AG04449 (cell line): ENCODE measurements around the gene MAPK11.

ENCODE experiments used
- CTCF ChIA-PET: fragments of 350-600 bp; formaldehyde crosslinking; extraction: SDS; loops from one replicate; lab custom pipeline; 2021; ENCODE audit warnings: antibody characterized with exemption; lab: Yijun Ruan, JAX
- POLR2A ChIA-PET: fragments of 400-600, 350-600 bp; formaldehyde crosslinking; extraction: SDS; loops from one replicate; lab custom pipeline; 2020; ENCODE audit warnings: antibody characterized with exemption, inconsistent platforms; lab: Yijun Ruan, JAX
- DNase-seq: peaks from one replicate; pipeline ENCODE4 v3.0.0-alpha.2; 2010; ENCODE audit warnings: low read depth, low spot score
- H3K4me3 ChIP-seq: 2 replicates; pipeline ENCODE4 v1.5.1; 2011; ENCODE audit warnings: low read depth, mild to moderate bottlenecking, control low read depth, low read length
- TF ChIP-seq, protein P1 (sequence below): IDR thresholded peaks from one replicate; pipeline ENCODE4 v1.5.1; 2011; ENCODE audit warnings: mild to moderate bottlenecking, moderate library complexity, low read length, control low read depth, inconsistent platforms; ENCODE audit not compliant: insufficient read depth; ENCODE audit errors: missing control alignments

The MAPK11 gene

DNA sequence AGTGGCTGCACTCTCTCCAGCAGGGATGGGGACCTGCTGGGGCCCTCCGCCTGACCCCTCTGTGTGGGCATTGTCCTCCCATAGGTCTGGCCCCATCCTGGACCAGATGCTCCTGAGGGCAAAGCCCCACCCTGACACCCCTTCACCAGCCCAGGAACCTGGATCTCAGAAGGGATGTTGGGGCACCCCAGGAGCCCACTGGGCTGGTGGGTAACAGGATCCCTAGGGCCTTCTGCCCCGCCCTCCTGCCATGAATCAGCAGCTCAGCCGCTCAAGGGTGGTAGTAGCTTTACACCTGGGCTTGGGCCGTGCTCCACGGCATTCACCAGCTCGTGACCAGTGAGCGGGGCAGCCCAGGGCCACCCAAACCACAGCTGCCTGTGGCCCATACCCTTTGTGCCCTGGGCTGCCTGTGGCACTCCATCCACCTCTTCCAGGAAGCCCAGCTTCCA lies 7.7 kb downstream of the MAPK11 start:
- no peak overlapping the region; the same call in 1 of the 2 replicates for H3K4me3 ChIP-seq
- ChIA-PET POLR2A (interaction anchor here (2.6 to 2.8 kb wide), 2 partner anchors 11 to 44 kb away, joined by 11 to 16 read pairs; partner anchors contain the start of gene HDAC10), CTCF (interaction anchor here (0.8 to 2.5 kb wide), 8 partner anchors 12 to 79 kb away, joined by 3 to 18 read pairs (median 4); partner anchors contain the start of genes DENND6B and HDAC10)
- no peak for DNase-seq
- TF ChIP-seq, protein P1, sequence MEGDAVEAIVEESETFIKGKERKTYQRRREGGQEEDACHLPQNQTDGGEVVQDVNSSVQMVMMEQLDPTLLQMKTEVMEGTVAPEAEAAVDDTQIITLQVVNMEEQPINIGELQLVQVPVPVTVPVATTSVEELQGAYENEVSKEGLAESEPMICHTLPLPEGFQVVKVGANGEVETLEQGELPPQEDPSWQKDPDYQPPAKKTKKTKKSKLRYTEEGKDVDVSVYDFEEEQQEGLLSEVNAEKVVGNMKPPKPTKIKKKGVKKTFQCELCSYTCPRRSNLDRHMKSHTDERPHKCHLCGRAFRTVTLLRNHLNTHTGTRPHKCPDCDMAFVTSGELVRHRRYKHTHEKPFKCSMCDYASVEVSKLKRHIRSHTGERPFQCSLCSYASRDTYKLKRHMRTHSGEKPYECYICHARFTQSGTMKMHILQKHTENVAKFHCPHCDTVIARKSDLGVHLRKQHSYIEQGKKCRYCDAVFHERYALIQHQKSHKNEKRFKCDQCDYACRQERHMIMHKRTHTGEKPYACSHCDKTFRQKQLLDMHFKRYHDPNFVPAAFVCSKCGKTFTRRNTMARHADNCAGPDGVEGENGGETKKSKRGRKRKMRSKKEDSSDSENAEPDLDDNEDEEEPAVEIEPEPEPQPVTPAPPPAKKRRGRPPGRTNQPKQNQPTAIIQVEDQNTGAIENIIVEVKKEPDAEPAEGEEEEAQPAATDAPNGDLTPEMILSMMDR, result no peak

DNA sequence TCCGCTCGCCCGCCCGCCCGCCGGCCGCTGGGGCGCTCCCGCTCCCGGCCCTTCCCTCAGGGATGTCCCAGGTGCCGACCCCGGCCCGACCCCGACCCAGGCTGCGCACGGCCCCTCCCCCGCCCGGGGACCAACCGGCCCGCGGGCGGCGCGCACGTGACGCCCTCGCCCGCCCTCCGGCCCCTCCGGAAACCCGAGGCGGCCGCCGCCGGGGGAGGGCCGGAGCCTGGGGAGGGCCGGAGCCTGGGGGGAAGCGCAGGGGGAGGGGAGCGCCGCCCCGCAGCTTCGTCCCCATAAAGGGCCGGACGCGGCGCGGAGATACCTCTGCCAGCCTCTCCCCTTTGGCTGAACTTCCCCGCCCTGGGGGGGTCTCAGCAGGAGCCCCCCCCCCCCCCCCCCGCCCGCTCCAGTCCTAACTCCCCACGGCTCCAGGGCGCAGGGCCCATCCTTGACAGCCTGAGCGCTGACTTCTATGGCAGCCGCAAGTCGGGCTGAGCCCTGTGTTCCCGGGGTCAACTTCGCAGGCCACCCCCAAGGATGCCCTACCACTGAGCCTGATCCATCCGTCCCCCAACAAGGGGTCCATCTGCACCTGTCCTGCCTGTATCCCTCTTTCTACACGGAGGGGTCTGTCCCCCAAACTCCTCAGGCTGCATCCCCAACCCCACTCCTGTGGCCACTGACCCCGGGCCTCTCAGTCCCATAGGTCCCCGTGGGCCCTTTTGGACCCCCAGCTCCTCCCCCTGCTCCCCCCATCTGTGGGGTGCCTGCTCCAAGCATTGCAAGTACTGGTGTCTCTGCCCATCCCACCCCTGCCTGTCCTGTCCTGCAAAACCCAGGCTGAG lies 8.3 kb downstream of the MAPK11 start, which contains the start of gene MAPK12:
Gene MAPK12, minus strand, starts transcription at position 69 of the 845 bp plus-strand sequence. CDS start 174 bp downstream, outside the sequence.
- CTCF ChIA-PET, result interaction anchor here (0.8 to 3.8 kb wide), 9 partner anchors 9 to 80 kb away, joined by 3 to 22 read pairs (median 5); partner anchors contain the start of genes DENND6B and HDAC10
- DNase-seq, result no peak

DNA sequence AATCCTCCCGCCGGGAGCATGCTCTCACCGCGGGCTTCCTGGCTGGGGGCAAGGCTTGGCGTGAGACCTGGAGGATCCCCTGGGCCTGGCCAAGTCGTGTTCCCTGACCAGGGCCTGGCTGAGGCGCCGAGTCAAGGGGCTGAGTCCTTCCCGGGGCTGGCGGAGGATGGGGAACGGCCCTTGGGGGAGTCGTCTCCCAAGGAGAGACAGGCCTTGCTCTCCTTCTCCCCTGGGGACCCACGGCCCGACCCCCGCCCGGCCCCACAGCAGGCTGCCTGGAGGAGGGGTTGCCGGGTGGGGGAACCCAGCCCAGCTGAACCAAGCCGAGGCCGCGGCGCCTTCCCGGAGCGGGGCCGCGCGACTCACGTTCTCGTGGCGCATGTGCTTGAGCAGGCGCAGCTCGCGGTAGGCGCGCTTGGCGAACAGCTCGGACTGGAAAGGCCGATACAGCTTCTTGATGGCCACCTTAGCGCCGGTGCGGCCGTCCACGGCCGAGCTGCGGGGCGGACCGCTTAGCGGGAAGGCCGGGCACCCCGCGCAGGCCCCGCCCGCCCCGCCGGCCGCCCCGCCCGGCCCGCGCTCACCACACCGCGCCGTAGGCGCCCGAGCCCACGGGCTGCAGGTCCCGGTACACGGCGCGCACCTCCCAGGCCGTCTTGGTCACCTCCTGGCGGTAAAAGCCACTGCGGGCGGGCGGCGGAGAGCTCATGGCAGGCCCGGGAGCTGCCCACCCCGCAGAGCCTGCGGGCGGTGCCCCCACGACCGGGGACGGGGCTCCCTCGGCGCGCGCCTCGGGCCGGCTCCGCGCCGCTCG lies 9.2 kb downstream of the MAPK11 start:
- TF ChIP-seq, protein P1, result no peak
- ChIA-PET CTCF (interaction anchor here (0.7 to 3.8 kb wide), 7 partner anchors 8 to 80 kb away, joined by 3 to 22 read pairs (median 5); partner anchors contain the start of genes DENND6B and HDAC10), POLR2A (interaction anchor here (1.0 to 2.8 kb wide), 5 partner anchors 8 to 81 kb away, joined by 4 to 16 read pairs (median 7); partner anchors contain the start of gene HDAC10)
- H3K4me3 ChIP-seq, result peak overlapping the region; percentile 70
- DNase-seq, result no peak

More for the DNA sequence above, 8.3 kb downstream of the MAPK11 start, which contains the start of gene MAPK12:
- TF ChIP-seq, protein P1, result no peak
- H3K4me3 ChIP-seq, result peak within 1 kb of the TSS; percentile 70
- POLR2A ChIA-PET, result interaction anchor here (1.0 to 2.8 kb wide), 3 partner anchors 9 to 44 kb away, joined by 4 to 16 read pairs (median 11); partner anchors contain the start of gene HDAC10

DNA sequence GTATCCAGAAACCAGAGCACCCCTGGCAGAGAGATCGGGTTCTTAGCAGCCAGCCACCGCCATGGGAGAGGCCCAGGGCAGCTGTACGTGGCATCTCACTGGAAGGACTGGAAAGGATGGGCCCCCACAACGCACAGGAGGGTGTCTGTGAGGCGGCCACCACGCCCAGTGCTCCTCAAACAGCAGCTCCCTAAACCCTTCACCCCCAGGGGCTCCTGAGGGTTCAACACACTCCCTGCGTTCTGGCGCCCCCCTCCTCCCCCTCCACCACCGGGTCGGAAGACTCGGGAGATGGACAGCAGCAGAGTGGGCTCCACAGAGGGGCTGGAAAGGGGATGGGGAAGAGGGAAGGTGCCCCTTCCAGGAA lies 9.8 kb downstream of the MAPK11 start:
- DNase-seq, result no peak
- POLR2A ChIA-PET, result interaction anchor here (1.0 to 2.8 kb wide), 5 partner anchors 8 to 82 kb away, joined by 4 to 16 read pairs (median 7); partner anchors contain the start of gene HDAC10
- TF ChIP-seq, protein P1, result no peak
- CTCF ChIA-PET, result interaction anchor here (0.7 to 3.8 kb wide), 7 partner anchors 8 to 81 kb away, joined by 3 to 22 read pairs (median 3); partner anchors contain the start of genes DENND6B and HDAC10
- peak overlapping the region; percentile 70 for H3K4me3 ChIP-seq

DNA sequence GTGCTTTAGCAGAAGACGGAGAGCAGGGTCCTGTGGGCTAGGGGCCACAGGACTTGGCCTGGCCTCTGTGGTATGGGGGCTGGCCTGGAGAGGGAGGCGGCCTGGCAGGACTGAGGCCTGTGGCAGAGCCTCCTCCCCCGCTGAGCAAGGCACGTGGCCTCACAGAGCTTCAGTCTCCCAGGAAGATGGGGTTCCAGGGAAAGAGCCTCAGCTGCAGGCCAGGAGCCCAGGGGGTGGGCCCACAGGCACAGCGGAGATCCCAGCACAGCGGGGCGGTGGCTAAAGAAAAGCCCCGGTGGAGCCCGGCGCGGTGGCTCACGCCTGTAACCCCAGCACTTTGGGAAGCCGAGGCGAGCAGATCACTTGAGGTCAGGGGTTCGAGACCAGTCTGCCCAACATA lies 10.9 kb downstream of the MAPK11 start:
- no peak overlapping the region for H3K4me3 ChIP-seq
- POLR2A ChIA-PET, result interaction anchor here (2.8 kb wide), 1 partner anchor 8 kb away, joined by 16 read pairs; the partner anchor contains the start of gene HDAC10
- TF ChIP-seq, protein P1, result no peak
- CTCF ChIA-PET, result interaction anchor here (1.1 to 3.8 kb wide), 4 partner anchors 9 to 82 kb away, joined by 3 to 22 read pairs (median 4); no protein-coding TSS in a partner anchor
- DNase-seq, result no peak
